Coronary artery (tissue), 2 donors: ENCODE data around the gene KTN1.

Experiments
- DNase-seq: peaks from one replicate; pipeline ENCODE4 v3.0.0-alpha.2; 2017; ENCODE audit warnings: low spot score
- H3K27ac ChIP-seq, 2 donors: fragments of 200-600 bp; sonication (generic); one replicate each; pipeline ENCODE4 v1.5.1; 2016 to 2019
- H3K4me3 ChIP-seq: fragments of 200-600 bp; sonication (generic); 2 replicates; pipeline ENCODE4 v1.5.1; 2016; ENCODE audit warnings: mild to moderate bottlenecking, moderate library complexity
- CTCF ChIP-seq: fragments of 200-600 bp; sonication (generic); IDR thresholded peaks from one replicate; pipeline ENCODE4 v1.5.1; 2019; ENCODE audit warnings: antibody characterized with exemption

Gene KTN1

GRCh38 chr14:55671641-55672040 lies 91.6 kb downstream of the KTN1 start:
- no peak for TF ChIP-seq CTCF
- Histone ChIP-seq H3K4me3 (no peak overlapping the region), H3K27ac (no peak overlapping the region)
- no peak for DNase-seq

GRCh38 chr14:55673048-55673447 lies 93.0 kb downstream of the KTN1 start:
- DNase-seq = no peak
- Histone ChIP-seq H3K27ac (no peak overlapping the region), H3K4me3 (no peak overlapping the region)
- no peak for TF ChIP-seq CTCF

- no peak overlapping the region for H3K4me3 ChIP-seq
- no peak for DNase-seq
- H3K27ac ChIP-seq = no peak overlapping the region
- TF ChIP-seq CTCF = no peak
These were observed 101.1 kb downstream of the KTN1 start for GRCh38 chr14:55681096-55681495.

GRCh38 chr14:55684956-55685584 lies 105.1 kb downstream of the KTN1 start:
- Histone ChIP-seq H3K27ac (no peak overlapping the region), H3K4me3 (no peak overlapping the region)
- no peak for DNase-seq
- TF ChIP-seq CTCF = no peak

GRCh38 chr14:55686713-55687112 lies 106.7 kb downstream of the KTN1 start:
- Histone ChIP-seq H3K27ac (no peak overlapping the region), H3K4me3 (no peak overlapping the region)
- TF ChIP-seq CTCF = no peak
- no peak for DNase-seq

- H3K4me3 ChIP-seq = no peak overlapping the region
- no peak for TF ChIP-seq CTCF
- DNase-seq = no peak
- H3K27ac ChIP-seq = no peak overlapping the region
These were observed 108.6 kb downstream of the KTN1 start for GRCh38 chr14:55688566-55688965.

- TF ChIP-seq CTCF = no peak
- Histone ChIP-seq H3K27ac (no peak overlapping the region), H3K4me3 (no peak overlapping the region)
- DNase-seq = no peak
These were observed 110.2 kb downstream of the KTN1 start for GRCh38 chr14:55689981-55690871.
